PC-3 (cell line): Measurements from ENCODE around the gene EPHA1.

Experiments
- CTCF ChIP-seq: fragments of 300-600 bp; sonication (generic); conservative IDR thresholded peaks from 2 replicates; pipeline ENCODE4 v1.5.1; 2017; ENCODE audit warnings: antibody characterized with exemption, low read depth, mild to moderate bottlenecking, low read length
- EZH2 ChIP-seq: fragments of 300-600 bp; sonication (generic); IDR thresholded peaks from one replicate; pipeline ENCODE4 v1.6.1; 2017; ENCODE audit warnings: antibody characterized with exemption, mild to moderate bottlenecking, low read length; ENCODE audit not compliant: unreplicated experiment
- EZH2phosphoT487 ChIP-seq: fragments of 300-600 bp; sonication (generic); IDR thresholded peaks from 2 replicates; pipeline ENCODE4 v1.6.1; 2018; ENCODE audit warnings: mild to moderate bottlenecking, antibody characterized with exemption, low read length, borderline replicate concordance

- TF ChIP-seq CTCF (no peak), EZH2phosphoT487 (no peak), EZH2 (no peak)
These were observed 48.8 kb downstream of the EPHA1 start for GRCh38 chr7:143359771-143360353.
